Ovary (tissue), 9 donors: Measurements from ENCODE around the gene TMEM74B. TPM values are rescaled to one million over a fixed set of nuclear protein-coding genes. Genes with fewer than 3 reads are reported as not detected.

Experiments used
- DNase-seq, 5 donors: peaks; one replicate each; pipeline ENCODE4 v3.0.0-alpha.2; 2019 to 2020
- H3K27ac ChIP-seq, 2 donors: fragments of 200-600 bp; one replicate each; pipeline versions ENCODE4 v1.5.1 to v1.8.0; 2019 to 2022
- H3K27me3 ChIP-seq: fragments of 200-600 bp; one replicate; pipeline ENCODE4 v1.8.0; 2022
- H3K36me3 ChIP-seq: fragments of 200-600 bp; sonication (generic); one replicate; pipeline ENCODE4 v1.5.1; 2019
- H3K4me1 ChIP-seq: one replicate; pipeline ENCODE4 v1.8.1; 2013; ENCODE audit warnings: mild to moderate bottlenecking, moderate library complexity; ENCODE audit not compliant: insufficient read depth
- H3K4me3 ChIP-seq: fragments of 200-600 bp; sonication (generic); one replicate; pipeline ENCODE4 v1.5.1; 2017
- H3K9me3 ChIP-seq, 2 donors: fragments of 200-600 bp in 1 of 2; sonication (generic) in 1 of 2; one replicate each; pipeline versions ENCODE4 v1.5.1 to v1.8.1; 2013 to 2019; ENCODE audit warnings: mild to moderate bottlenecking in 1 of 2, moderate library complexity in 1 of 2
- EP300 ChIP-seq: sonication (generic); formaldehyde crosslinking; IDR thresholded peaks from one replicate; pipeline ENCODE4 v1.6.1; 2017; ENCODE audit warnings: antibody characterized with exemption
- POLR2A ChIP-seq: fragments of 450-650 bp; IDR thresholded peaks from one replicate; pipeline ENCODE4 v1.6.1; 2017; ENCODE audit warnings: antibody characterized with exemption, mild to moderate bottlenecking, moderate library complexity
- WGBS, 3 donors: extraction: QIAGEN DNeasy Blood & Tissue Kit in 1 of 3; methylation state at CpG; one replicate each; pipeline versions ENCODE4 v1.1.5 to v1.1.7; 2013 to 2017; 5-methylcytosine and 5-hydroxymethylcytosine counted together
- intact Hi-C, 4 donors: fragments of 100-400 bp; cut with DNase I; formaldehyde crosslinking; loops; one replicate each; pipeline versions ENCODE4 v1.11.0 to v1.15.1; 2022 to 2023
- polyA plus RNA-seq, 2 donors: library from polyadenylated mRNA; stranded (reverse); fragments of 200-250 nt in 1 of 2; fragments of 350-450 nt in 1 of 2; fragmentation: Illumina TruSeq in 1 of 2; extraction: RNeasy Lipid Tissue Mini Kit (QIAGEN cat#74804) in 1 of 2; gene quantifications; one replicate each; pipeline ENCODE4 v1.2.3, GENCODE V29; 2013 to 2014
- total RNA-seq, 7 donors: library from RNA; depleted of rRNA in 2 of 7; stranded (reverse); fragments of >200 nt in 2 of 7; fragmentation: NEBNext Ultra II Directional in 3 of 7; extraction: Animal tissue kit (Norgen Biotek cat#: 25700) in 3 of 7; gene quantifications; one replicate each; pipeline versions ENCODE4 v1.1.0 to v1.2.4, GENCODE V29; 2016 to 2023
- TF ChIP-seq, protein P1 (sequence below), 3 donors: fragments of 450-650 bp in 2 of 3; fragments of 200-600 bp in 1 of 3; IDR thresholded peaks; one replicate each; pipeline versions ENCODE4 v1.5.1 to v1.8.0; 2016 to 2022; ENCODE audit warnings: antibody characterized with exemption in 3 of 3, mild to moderate bottlenecking in 1 of 3
- donor health status: DM: no; HTN: no; CAD: no; lungs with moderate emphysema.
- donor health status: DM: no; HTN: no; CAD: no.
- donor health status: Bipolar disorder and iron deficiency.
- donor health status: DM: yes; HTN: yes; CAD: no.
- donor health status: DM: no; HTN: no; CAD: no.
- donor health status: DM: yes; HTN: yes; CAD: no.

The TMEM74B gene
- total and polyA plus RNA-seq, 9 donors, result 0.33 to 1.7 (median 1.0) TPM; not detected in 1

GRCh38 chr20:1165521-1165920 lies 19.3 kb downstream of the TMEM74B start:
- Histone ChIP-seq H3K4me3 (no peak overlapping the region), H3K27me3 (no peaks in the 10 kb centered on the region), H3K9me3 (no peaks in the 10 kb centered on the region), H3K4me1 (no peaks in the 10 kb centered on the region), H3K36me3 (no peaks in the 10 kb centered on the region), H3K27ac (no peak overlapping the region)
- 88 to 95% (median 94%) methylated on average over 1 of the region's 1 CpG for WGBS, 3 donors
- no peak for DNase-seq
- TF ChIP-seq POLR2A, result no peak
- TF ChIP-seq, protein P1, sequence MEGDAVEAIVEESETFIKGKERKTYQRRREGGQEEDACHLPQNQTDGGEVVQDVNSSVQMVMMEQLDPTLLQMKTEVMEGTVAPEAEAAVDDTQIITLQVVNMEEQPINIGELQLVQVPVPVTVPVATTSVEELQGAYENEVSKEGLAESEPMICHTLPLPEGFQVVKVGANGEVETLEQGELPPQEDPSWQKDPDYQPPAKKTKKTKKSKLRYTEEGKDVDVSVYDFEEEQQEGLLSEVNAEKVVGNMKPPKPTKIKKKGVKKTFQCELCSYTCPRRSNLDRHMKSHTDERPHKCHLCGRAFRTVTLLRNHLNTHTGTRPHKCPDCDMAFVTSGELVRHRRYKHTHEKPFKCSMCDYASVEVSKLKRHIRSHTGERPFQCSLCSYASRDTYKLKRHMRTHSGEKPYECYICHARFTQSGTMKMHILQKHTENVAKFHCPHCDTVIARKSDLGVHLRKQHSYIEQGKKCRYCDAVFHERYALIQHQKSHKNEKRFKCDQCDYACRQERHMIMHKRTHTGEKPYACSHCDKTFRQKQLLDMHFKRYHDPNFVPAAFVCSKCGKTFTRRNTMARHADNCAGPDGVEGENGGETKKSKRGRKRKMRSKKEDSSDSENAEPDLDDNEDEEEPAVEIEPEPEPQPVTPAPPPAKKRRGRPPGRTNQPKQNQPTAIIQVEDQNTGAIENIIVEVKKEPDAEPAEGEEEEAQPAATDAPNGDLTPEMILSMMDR (IDR thresholded peaks at IDR 0.05), result no peak
- TF ChIP-seq EP300, result no peak
- intact Hi-C loops, result no loop called here

- 86 to 94% (median 88%) methylated on average over 7 of the region's 7 CpGs for WGBS, 3 donors
These were observed 19.9 kb downstream of the TMEM74B start for GRCh38 chr20:1164871-1165270.

GRCh38 chr20:1163653-1164052 lies 21.1 kb downstream of the TMEM74B start:
- H3K9me3 ChIP-seq, result no peaks in the 10 kb centered on the region
- no peaks in the 10 kb centered on the region for H3K4me1 ChIP-seq
- H3K27ac ChIP-seq, result no peak overlapping the region
- intact Hi-C loops, result loop anchor here in 1 of 4 donors (5.0 kb wide), 1 partner anchor 79 kb away; no protein-coding TSS in a partner anchor
- no peaks in the 10 kb centered on the region for H3K36me3 ChIP-seq
- DNase-seq, result no peak
- no peak for TF ChIP-seq POLR2A
- TF ChIP-seq, protein P1 (IDR thresholded peaks at IDR 0.05), result no peak
- TF ChIP-seq EP300, result no peak
- 92 to 93% (median 92%) methylated on average over 2 of the region's 2 CpGs for WGBS, 3 donors
- no peaks in the 10 kb centered on the region for H3K27me3 ChIP-seq
- H3K4me3 ChIP-seq, result no peak overlapping the region

More at GRCh38 chr20:1164871-1165270, 19.9 kb downstream of the TMEM74B start:
- no peaks in the 10 kb centered on the region for H3K4me1 ChIP-seq
- intact Hi-C loops, result loop anchor here in 1 of 4 donors (5.0 kb wide), 1 partner anchor 77 kb away; no protein-coding TSS in a partner anchor
- TF ChIP-seq, protein P1 (IDR thresholded peaks at IDR 0.05), result no peak
- TF ChIP-seq POLR2A (no peak), EP300 (no peak)
- H3K9me3 ChIP-seq, result no peaks in the 10 kb centered on the region
- H3K27ac ChIP-seq, result no peak overlapping the region
- H3K36me3 ChIP-seq, result no peaks in the 10 kb centered on the region
- no peaks in the 10 kb centered on the region for H3K27me3 ChIP-seq
- no peak for DNase-seq
- no peak overlapping the region for H3K4me3 ChIP-seq

- TF ChIP-seq, protein P1 (IDR thresholded peaks at IDR 0.05), result no peak
- TF ChIP-seq POLR2A, result no peak
- TF ChIP-seq EP300, result no peak
- H3K27ac ChIP-seq, result no peak overlapping the region
- H3K36me3 ChIP-seq, result no peaks in the 10 kb centered on the region
- WGBS, 3 donors, result 96 to 97% (median 97%) methylated on average over 6 of the region's 6 CpGs
- intact Hi-C loops, result loop anchor here in 1 of 4 donors (5.0 kb wide), 1 partner anchor 79 kb away; no protein-coding TSS in a partner anchor
- no peaks in the 10 kb centered on the region for H3K9me3 ChIP-seq
- H3K4me3 ChIP-seq, result no peak overlapping the region
- DNase-seq, result no peak
- H3K4me1 ChIP-seq, result no peaks in the 10 kb centered on the region
- H3K27me3 ChIP-seq, result no peaks in the 10 kb centered on the region
These were observed 21.7 kb downstream of the TMEM74B start for GRCh38 chr20:1163105-1163504.
